Kidney epithelial cell (primary cell): ENCODE data around the gene CCNH. TPM values are rescaled to one million over a fixed set of nuclear protein-coding genes. Genes with fewer than 3 reads are reported as not detected.

Source experiments
- DNase-seq: peaks from one replicate; pipeline ENCODE4 v3.0.0-alpha.2; 2010; ENCODE audit warnings: low read depth
- H3K27me3 ChIP-seq: 2 replicates; pipeline ENCODE4 v1.6.0; 2011; ENCODE audit warnings: low read length; ENCODE audit not compliant: control insufficient read depth, insufficient read depth
- H3K36me3 ChIP-seq: 2 replicates; pipeline ENCODE4 v1.5.1; 2011; ENCODE audit warnings: low read length; ENCODE audit not compliant: control insufficient read depth, insufficient read depth
- H3K4me3 ChIP-seq: 2 replicates; pipeline ENCODE4 v1.5.1; 2011; ENCODE audit warnings: low read depth, mild to moderate bottlenecking, control low read depth, low read length
- total RNA-seq: library from RNA; depleted of rRNA; stranded (reverse); fragments of >200 nt; gene quantifications from 2 replicates; pipeline ENCODE4 v1.2.3, GENCODE V29; 2015
- TF ChIP-seq, protein P1 (sequence below): IDR thresholded peaks from 2 replicates; pipeline ENCODE4 v1.5.1; 2011; ENCODE audit warnings: mild to moderate bottlenecking, moderate library complexity, low read length, control low read depth, inconsistent platforms; ENCODE audit not compliant: insufficient read depth, poor library complexity, severe bottlenecking

CCNH gene
- total RNA-seq, 1 donor from 2014 or later, result 57.4 TPM

- no peaks in the 10 kb centered on the region for H3K36me3 ChIP-seq
- no peaks in the 10 kb centered on the region for H3K27me3 ChIP-seq
- TF ChIP-seq, protein P1, sequence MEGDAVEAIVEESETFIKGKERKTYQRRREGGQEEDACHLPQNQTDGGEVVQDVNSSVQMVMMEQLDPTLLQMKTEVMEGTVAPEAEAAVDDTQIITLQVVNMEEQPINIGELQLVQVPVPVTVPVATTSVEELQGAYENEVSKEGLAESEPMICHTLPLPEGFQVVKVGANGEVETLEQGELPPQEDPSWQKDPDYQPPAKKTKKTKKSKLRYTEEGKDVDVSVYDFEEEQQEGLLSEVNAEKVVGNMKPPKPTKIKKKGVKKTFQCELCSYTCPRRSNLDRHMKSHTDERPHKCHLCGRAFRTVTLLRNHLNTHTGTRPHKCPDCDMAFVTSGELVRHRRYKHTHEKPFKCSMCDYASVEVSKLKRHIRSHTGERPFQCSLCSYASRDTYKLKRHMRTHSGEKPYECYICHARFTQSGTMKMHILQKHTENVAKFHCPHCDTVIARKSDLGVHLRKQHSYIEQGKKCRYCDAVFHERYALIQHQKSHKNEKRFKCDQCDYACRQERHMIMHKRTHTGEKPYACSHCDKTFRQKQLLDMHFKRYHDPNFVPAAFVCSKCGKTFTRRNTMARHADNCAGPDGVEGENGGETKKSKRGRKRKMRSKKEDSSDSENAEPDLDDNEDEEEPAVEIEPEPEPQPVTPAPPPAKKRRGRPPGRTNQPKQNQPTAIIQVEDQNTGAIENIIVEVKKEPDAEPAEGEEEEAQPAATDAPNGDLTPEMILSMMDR, result no peak
- no peak overlapping the region for H3K4me3 ChIP-seq
- no peak for DNase-seq
Observed at GRCh38 chr5:87369431-87369830, 43.3 kb downstream of the CCNH start.

GRCh38 chr5:87368601-87369000 is 44.1 kb downstream of the CCNH start:
- TF ChIP-seq, protein P1, result no peak
- DNase-seq, result no peak
- Histone ChIP-seq H3K36me3 (no peaks in the 10 kb centered on the region), H3K4me3 (no peak overlapping the region), H3K27me3 (no peaks in the 10 kb centered on the region)

DNA sequence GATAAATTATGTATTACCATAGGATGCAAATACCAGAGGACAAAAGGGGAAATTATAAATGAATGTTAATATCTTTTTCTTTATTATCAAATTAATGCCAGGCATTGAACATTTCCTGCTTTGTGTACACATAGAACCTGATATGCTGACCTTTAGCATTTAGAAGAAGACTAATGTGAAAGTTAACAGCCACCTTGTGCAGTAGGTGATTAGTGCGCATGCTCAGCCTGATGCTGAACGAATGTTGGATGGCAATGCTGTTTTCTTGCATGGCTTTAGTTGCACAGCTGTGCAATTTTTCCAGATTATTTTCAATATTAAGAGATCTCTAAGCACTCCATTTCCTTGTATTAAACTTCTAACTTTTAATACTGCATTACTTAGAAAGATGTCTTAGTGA is 45.5 kb downstream of the CCNH start:
- TF ChIP-seq, protein P1, result no peak
- no peak for DNase-seq
- H3K36me3 ChIP-seq, result no peaks in the 10 kb centered on the region
- H3K27me3 ChIP-seq, result no peaks in the 10 kb centered on the region
- H3K4me3 ChIP-seq, result no peak overlapping the region

- TF ChIP-seq, protein P1, result no peak
- no peaks in the 10 kb centered on the region for H3K36me3 ChIP-seq
- DNase-seq, result no peak
- H3K27me3 ChIP-seq, result no peaks in the 10 kb centered on the region
- no peak overlapping the region for H3K4me3 ChIP-seq
Observed at GRCh38 chr5:87361536-87362213, 51.1 kb downstream of the CCNH start.

- Histone ChIP-seq H3K27me3 (no peaks in the 10 kb centered on the region), H3K4me3 (no peak overlapping the region), H3K36me3 (no peaks in the 10 kb centered on the region)
- no peak for DNase-seq
- TF ChIP-seq, protein P1, result no peak
Observed at GRCh38 chr5:87361031-87361445, 51.7 kb downstream of the CCNH start.

- no peak overlapping the region for H3K4me3 ChIP-seq
- TF ChIP-seq, protein P1, result no peak
- no peaks in the 10 kb centered on the region for H3K36me3 ChIP-seq
- no peak for DNase-seq
- H3K27me3 ChIP-seq, result no peaks in the 10 kb centered on the region
Observed at GRCh38 chr5:87360132-87360531, 52.6 kb downstream of the CCNH start.
